Fibroblast of peridontal ligament (primary cell): ENCODE measurements around the gene SNRNP35.
"Not testable (repeated sequence)": the region's sequence is repeated elsewhere in the genome, so short reads cannot be mapped to it uniquely, and the experiment has no call there.

Source experiments
- DNase-seq: peaks from one replicate; pipeline ENCODE4 v3.0.0-alpha.2; 2010; ENCODE audit errors: extremely low read depth

Gene SNRNP35

DNA sequence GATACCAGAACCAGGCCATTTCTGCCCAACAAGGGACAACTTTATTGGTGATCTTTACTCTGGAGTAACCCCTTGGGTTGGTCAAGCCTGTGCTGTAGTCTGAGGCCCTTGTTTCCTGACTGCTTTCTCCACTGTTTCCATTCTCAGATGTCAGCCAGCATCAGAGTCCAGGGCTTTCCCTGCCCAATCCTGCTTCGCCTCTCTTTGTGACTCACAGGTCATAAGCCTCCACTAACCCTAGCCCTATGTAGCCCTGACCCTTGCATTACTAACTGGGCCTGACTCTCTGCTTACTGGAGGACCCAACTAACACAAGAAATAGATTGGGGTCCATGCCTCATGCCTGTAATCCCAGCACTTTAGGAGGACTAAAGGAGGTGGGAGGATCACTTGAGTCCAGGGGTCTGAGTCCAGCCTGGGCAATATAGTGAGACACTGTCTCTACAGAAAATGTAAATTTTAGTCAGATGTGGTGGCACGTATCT is 8.6 kb upstream of the SNRNP35 start:
- DNase-seq = no peak

GRCh38 chr12:123449856-123450255 is 8.1 kb upstream of the SNRNP35 start:
- no peak for DNase-seq

DNA sequence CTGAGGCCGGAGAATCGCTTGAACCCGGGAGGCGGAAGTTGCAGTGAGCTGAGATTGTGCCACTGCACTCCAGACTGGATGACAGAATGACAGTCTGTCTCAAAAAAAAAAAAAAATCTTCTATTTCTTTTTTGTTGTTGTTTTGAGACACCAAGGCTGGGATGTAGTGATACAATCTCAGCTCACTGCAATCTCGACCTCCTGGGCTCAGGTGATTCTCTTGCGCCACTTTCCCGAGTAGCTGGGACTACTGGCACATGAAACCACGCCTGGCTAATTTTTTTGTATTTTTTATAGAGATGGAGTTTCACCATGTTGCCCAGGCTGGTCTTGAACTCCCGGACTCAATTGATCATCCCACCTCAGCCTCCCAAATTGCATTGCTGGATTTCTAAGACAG is 7.3 kb upstream of the SNRNP35 start:
- no peak for DNase-seq

DNA sequence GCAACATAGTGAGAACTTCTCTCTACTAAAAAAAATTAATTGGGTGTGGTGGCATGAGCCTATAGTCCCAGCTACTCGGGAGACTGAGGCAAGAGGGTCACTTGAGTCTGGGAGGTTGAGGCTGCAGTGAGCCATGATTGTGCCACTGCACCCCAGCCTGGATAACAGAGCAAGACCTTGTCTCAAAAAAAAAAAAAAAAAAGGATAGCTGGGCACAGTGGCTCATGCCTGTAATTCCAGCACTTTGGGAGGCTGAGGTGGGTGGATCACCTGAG is 5.7 kb upstream of the SNRNP35 start:
- not testable (repeated sequence) for DNase-seq

- no peak for DNase-seq
These were observed 4.8 kb upstream of the SNRNP35 start for GRCh38 chr12:123453165-123453564.

GRCh38 chr12:123463174-123463573 is 5.2 kb downstream of the SNRNP35 start:
- not testable (repeated sequence) for DNase-seq

DNA sequence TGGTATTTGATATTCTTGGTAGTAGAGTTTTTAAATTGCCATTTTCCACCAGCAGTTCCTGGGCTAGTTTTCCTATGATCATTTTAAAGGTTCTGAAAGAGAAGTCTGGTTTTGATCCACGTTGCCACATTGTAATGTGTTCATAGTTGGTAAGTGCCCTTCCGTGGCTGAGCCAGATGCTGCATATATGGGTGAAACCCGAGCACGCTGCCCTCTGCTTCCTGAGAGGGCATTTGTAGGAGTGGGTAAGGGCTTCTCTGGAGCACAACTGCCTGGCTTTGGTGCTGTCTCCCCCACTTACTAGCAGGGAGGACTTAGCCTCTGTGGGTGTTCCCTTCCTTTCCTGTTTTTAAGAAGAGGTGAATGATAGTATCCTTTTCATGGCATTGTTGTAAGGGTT is 7.1 kb downstream of the SNRNP35 start:
- DNase-seq = no peak

GRCh38 chr12:123468786-123469185 is 10.8 kb downstream of the SNRNP35 start:
- DNase-seq = no peak

DNA sequence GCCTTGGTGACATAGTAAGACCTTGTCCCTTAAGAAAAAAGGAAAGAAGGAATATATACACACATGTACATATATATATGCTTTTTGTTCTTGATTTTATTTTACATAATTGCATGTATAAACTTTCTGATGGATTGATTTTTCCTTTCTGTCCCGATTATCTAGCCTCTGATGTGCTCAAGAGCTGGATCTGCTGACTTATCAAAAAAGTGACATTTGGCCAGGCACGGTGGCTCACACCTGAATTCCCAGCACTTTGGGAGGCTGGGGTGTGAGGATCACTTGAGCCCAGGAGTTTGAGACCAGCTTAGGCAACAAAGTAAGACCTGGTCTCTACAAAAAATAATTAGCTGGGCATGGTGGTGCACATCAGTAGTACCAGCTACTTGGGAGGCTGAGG is 12.0 kb downstream of the SNRNP35 start:
- DNase-seq = no peak

- peak; percentile 66 for DNase-seq
These were observed 13.6 kb downstream of the SNRNP35 start for GRCh38 chr12:123471374-123472068.

GRCh38 chr12:123472438-123472849 is 14.5 kb downstream of the SNRNP35 start:
- DNase-seq = no peak

DNA sequence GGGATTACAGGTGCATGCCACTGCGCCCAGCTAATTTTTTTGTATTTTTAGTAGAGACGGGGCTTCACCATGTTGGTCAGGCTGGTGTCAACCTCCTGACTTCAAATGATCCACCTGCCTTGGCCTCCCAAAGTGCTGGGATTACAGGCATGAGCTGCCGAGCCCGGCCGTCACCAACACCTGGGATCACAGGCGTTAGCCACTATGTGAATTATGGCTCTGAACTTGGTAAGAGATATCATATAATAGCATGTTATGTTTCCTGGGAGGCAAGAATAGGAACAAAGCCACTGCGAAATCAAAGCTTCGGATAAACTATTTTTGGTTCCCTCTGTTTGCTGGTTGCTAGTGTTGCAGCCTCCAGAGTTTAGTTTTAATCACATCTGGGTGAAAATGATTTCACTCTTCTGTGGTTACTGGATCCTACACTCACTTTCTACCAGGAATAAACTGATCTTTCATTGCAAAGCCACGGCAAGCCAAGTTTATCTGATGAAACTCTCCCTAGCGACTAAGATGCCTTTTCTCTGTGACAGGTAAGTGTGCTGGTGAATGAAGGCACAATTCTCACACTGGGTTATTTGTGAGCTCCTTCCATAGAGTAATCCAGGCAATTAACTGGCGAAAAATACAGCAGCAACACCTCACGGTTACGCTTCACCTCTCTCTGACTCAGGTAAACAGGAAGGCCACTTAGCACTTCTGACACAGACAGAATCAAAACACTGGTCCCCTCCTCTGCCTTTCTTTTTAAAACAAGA is 16.7 kb downstream of the SNRNP35 start:
- DNase-seq = peak; percentile 37

GRCh38 chr12:123475246-123475703 is 17.3 kb downstream of the SNRNP35 start:
- no peak for DNase-seq

- DNase-seq = no peak
These were observed 20.1 kb downstream of the SNRNP35 start for GRCh38 chr12:123478069-123478468.

- DNase-seq = peak; percentile 34
These were observed 20.8 kb downstream of the SNRNP35 start for GRCh38 chr12:123478762-123479161.

- DNase-seq = peak; percentile 59
These were observed 21.7 kb downstream of the SNRNP35 start for GRCh38 chr12:123479442-123480180.

DNA sequence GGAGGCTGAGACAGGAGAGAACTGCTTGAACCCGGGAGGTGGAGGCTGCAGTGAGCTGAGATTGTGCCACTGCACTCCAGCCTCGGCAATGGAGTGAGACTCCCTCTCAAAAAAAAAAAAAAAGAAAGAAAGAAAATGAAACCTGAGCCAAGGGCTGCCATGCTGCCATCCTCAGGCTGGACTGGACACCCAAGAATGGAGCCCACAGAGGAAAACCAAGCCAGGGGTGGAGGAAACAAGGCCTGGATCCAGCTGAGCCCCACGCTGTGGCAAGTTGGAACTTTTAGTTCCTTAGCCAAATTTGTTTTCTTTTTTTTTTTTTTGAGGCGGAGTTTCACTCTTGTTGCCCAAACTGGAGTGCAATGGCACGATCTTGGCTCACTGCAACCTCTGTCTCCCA is 23.3 kb downstream of the SNRNP35 start:
- DNase-seq = not testable (repeated sequence)

DNA sequence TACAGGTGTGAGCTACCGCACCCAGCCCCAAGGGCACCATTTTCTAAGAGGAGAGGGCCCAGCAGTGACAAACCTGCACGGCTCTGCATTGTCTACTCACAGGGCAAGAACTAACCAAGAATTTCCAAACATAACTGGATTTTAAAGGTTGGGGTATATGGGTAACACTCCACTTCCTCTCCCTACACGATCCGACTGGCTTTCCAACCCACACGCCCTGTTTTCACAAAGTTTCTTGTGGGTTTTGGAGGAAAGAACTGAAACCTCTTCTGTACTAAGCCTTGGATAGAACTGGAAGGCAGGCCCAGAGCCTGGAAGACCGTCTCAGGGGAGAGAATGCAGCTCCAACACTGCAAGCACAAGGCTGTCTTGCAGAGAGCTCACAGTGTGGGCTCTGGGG is 24.9 kb downstream of the SNRNP35 start:
- no peak for DNase-seq

DNA sequence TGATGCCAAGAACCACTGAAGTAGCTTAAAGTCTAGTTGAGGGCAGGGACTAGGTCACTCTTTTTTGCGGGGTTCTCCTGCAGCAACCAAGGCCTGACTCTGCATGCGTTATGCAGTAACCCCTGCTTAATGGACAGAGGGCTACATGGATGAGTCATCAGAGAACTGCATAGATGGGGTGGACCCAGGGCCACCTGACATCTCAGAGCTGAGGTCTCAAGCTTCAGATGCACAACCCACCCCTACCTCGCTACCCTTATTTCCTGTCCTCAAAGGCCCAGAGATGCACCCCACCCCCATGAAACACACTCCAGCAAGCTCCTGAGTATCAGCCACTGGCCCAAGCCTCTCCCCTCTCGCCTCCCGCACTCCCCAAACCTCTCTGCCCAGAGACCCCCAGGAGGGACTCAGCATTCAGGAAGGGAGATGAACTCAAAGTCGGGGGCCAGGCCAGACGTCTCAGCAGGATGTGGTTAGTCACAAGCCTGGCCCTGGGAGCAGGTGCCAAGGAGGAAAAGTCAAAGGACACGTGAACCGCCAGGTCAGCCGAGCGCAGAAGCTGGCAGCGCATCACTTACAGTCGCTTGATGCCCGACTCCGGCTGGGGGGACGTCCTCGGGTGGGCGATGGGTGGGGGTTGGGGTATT is 25.8 kb downstream of the SNRNP35 start:
- no peak for DNase-seq

GRCh38 chr12:123485756-123486155 is 27.8 kb downstream of the SNRNP35 start:
- DNase-seq = no peak

- no peak for DNase-seq
These were observed 29.5 kb downstream of the SNRNP35 start for GRCh38 chr12:123487428-123487827.
